ENCODE results near the gene MARCHF2. TPM values are rescaled to one million over a fixed set of nuclear protein-coding genes. Genes with fewer than 3 reads are reported as not detected.

The MARCHF2 gene
- total RNA-seq, 1 experiment from 2014 or later: 10.1 TPM

DNA sequence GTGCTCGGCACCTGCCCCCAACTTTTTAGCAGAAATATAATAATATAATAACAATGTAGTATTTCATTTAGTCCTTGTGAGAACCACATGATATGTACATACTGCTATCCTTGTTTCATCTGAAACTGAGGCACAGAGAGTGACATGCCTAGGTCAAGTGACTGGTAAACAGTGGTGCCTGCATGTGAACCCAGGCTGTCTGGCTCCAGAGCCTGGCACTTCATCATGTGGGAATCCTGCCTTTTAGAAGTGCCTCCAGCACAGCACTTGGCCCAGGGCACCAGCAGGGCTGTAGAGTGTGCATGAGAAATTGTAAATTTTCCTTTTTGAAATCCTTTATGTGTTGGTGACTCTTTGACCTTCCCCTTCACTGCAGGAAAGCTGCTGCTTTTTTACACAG lies 61.9 kb downstream of the MARCHF2 start:
- Histone ChIP-seq H3K79me2 (ENCODE audit: low read length) (peaks cover 79% of the 10 kb centered on the region), H3K4me2 (ENCODE audit: low read depth, low read length, poor library complexity, severe bottlenecking) (no peak overlapping the region)

DNA sequence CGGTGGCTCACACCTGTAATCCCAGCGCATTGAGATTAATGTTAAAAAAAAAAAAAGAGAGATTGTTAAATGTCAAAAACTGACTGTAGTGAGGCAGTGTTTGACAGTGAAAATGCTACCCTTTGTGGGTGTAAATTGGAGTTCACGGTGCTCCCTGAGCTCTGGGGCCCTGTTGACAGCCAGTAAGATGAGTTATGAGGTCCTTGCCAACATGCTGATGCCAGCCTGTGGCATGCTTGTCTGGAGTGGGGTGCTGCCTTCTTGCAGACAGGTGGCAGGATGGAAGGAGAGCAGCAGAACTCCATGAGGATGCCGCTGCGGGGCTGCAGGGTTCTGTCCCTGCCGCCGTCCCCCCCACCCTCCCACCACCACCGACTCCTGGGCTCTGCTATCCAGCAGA lies 63.4 kb downstream of the MARCHF2 start:
- Histone ChIP-seq H3K27ac (ENCODE audit: low read length) (no peak overlapping the region), H4K20me1 (ENCODE audit: insufficient read depth, low read depth, low read length) (peaks cover 37% of the 10 kb centered on the region), H3K36me3 (ENCODE audit: insufficient read depth, low read length) (peaks cover 44% of the 10 kb centered on the region), H3K9ac (ENCODE audit: low read length) (no peak overlapping the region), H3K4me2 (ENCODE audit: low read depth, low read length, poor library complexity, severe bottlenecking) (no peak overlapping the region), H3K27me3 (ENCODE audit: low read length) (no peaks in the 10 kb centered on the region), H3K79me2 (ENCODE audit: low read length) (peaks cover 83% of the 10 kb centered on the region), H3K4me3 (ENCODE audit: low read length) (no peak overlapping the region), H3K9me3 (ENCODE audit: low read length) (no peaks in the 10 kb centered on the region), H2AFZ (ENCODE audit: low read length) (no peak overlapping the region), H3K4me1 (ENCODE audit: low read length) (peaks cover 30% of the 10 kb centered on the region), H3K9me2 (replicated peaks; ENCODE audit: insufficient read depth, low read length) (no peaks in the 10 kb centered on the region)
- DNase-seq: no peak

More for the DNA sequence above, 61.9 kb downstream of the MARCHF2 start:
- Histone ChIP-seq H3K9ac (ENCODE audit: low read length) (no peak overlapping the region), H4K20me1 (ENCODE audit: insufficient read depth, low read depth, low read length) (peaks cover 28% of the 10 kb centered on the region), H3K9me3 (ENCODE audit: low read length) (no peaks in the 10 kb centered on the region), H3K27ac (ENCODE audit: low read length) (no peak overlapping the region), H3K9me2 (replicated peaks; ENCODE audit: insufficient read depth, low read length) (no peaks in the 10 kb centered on the region), H2AFZ (ENCODE audit: low read length) (no peak overlapping the region), H3K36me3 (ENCODE audit: insufficient read depth, low read length) (peaks cover 51% of the 10 kb centered on the region), H3K4me1 (ENCODE audit: low read length) (peaks cover 36% of the 10 kb centered on the region), H3K27me3 (ENCODE audit: low read length) (no peaks in the 10 kb centered on the region), H3K4me3 (ENCODE audit: low read length) (no peak overlapping the region)
- DNase-seq: no peak

DNA sequence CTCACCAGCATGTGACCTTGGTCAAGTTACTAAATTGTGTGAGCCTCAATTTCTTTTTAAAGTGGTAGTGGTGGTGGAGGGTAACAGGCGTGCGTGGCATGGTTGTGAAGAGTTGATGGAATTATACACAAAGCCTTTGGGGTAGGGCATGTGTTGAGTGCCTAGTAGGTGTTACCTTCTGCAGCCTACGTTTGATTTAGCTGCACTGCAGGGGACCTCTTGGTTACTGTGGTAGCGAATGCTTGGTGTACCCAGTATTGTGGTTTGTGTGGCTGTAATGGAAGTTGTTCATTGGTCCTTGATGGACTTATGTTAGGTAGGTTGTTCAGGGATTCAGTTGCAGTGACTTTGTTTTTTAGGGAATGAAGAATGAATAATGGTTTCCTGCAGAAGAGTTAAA lies 64.8 kb downstream of the MARCHF2 start:
- H3K27ac ChIP-seq (ENCODE audit: low read length): no peak overlapping the region
- H4K20me1 ChIP-seq (ENCODE audit: insufficient read depth, low read depth, low read length): peaks cover 48% of the 10 kb centered on the region

DNA sequence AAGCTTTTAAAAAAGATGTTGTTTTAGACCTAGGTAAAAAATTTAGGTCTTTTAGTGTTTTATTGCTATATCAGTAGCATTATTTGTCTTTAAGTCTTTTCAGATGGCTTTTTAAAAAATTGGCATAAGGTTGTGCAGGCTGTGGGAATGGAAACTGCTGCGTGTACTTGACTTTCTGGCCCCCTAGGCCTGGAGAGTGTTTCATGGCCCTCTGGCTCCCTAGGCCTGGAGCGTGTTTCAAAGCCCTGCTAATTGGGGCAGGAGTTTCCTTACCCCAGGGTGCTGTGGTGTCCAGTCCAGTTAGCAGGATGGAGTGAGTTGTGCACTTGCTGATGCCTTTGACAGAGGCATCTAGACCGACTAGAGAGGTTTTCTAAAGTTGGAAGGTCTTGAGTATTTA lies 65.5 kb downstream of the MARCHF2 start:
- H3K79me2 ChIP-seq (ENCODE audit: low read length): peaks cover 79% of the 10 kb centered on the region
- H3K9me3 ChIP-seq (ENCODE audit: low read length): no peaks in the 10 kb centered on the region
- H3K4me2 ChIP-seq (ENCODE audit: low read depth, low read length, poor library complexity, severe bottlenecking): no peak overlapping the region
- H2AFZ ChIP-seq (ENCODE audit: low read length): no peak overlapping the region
- H3K4me1 ChIP-seq (ENCODE audit: low read length): peaks cover 11% of the 10 kb centered on the region
- H4K20me1 ChIP-seq (ENCODE audit: insufficient read depth, low read depth, low read length): peaks cover 53% of the 10 kb centered on the region
- H3K36me3 ChIP-seq (ENCODE audit: insufficient read depth, low read length): peaks cover 52% of the 10 kb centered on the region; the same call in 1 of the 2 replicates
- H3K27ac ChIP-seq (ENCODE audit: low read length): no peak overlapping the region
- no peak overlapping the region for H3K4me3 ChIP-seq (ENCODE audit: low read length)
- H3K27me3 ChIP-seq (ENCODE audit: low read length): no peaks in the 10 kb centered on the region
- no peak for DNase-seq
- H3K9ac ChIP-seq (ENCODE audit: low read length): no peak overlapping the region
- H3K9me2 ChIP-seq (replicated peaks; ENCODE audit: insufficient read depth, low read length): no peaks in the 10 kb centered on the region

More for the DNA sequence above, 64.8 kb downstream of the MARCHF2 start:
- Histone ChIP-seq H2AFZ (ENCODE audit: low read length) (no peak overlapping the region), H3K4me1 (ENCODE audit: low read length) (peaks cover 18% of the 10 kb centered on the region), H3K79me2 (ENCODE audit: low read length) (peaks cover 79% of the 10 kb centered on the region), H3K9me3 (ENCODE audit: low read length) (no peaks in the 10 kb centered on the region), H3K9me2 (replicated peaks; ENCODE audit: insufficient read depth, low read length) (no peaks in the 10 kb centered on the region), H3K36me3 (ENCODE audit: insufficient read depth, low read length) (peaks cover 45% of the 10 kb centered on the region; the same call in 1 of the 2 replicates), H3K4me2 (ENCODE audit: low read depth, low read length, poor library complexity, severe bottlenecking) (no peak overlapping the region), H3K4me3 (ENCODE audit: low read length) (no peak overlapping the region), H3K9ac (ENCODE audit: low read length) (no peak overlapping the region), H3K27me3 (ENCODE audit: low read length) (no peaks in the 10 kb centered on the region)
- no peak for DNase-seq

DNA sequence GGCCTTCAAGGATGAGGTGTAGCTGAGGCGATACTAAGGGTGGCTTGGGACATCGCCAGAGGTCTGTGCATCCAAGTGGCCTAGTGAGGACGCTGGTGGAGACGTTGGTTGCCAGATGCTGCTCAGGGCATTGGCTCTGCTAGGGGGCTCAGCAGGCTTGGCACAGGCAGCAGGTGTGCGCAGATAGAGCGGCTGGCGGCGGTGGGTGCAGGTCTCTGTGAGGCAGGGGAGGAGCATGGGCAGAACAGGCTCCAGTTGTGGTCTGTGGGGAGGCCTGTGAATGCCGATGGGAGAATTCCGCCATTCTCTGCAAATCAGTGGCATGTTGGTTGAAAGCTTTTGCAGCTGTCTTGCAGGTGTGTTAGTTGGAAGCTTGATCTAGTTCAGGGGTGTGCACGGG lies 68.1 kb downstream of the MARCHF2 start:
- DNase-seq: no peak
- no peaks in the 10 kb centered on the region for H3K9me3 ChIP-seq (ENCODE audit: low read length)

DNA sequence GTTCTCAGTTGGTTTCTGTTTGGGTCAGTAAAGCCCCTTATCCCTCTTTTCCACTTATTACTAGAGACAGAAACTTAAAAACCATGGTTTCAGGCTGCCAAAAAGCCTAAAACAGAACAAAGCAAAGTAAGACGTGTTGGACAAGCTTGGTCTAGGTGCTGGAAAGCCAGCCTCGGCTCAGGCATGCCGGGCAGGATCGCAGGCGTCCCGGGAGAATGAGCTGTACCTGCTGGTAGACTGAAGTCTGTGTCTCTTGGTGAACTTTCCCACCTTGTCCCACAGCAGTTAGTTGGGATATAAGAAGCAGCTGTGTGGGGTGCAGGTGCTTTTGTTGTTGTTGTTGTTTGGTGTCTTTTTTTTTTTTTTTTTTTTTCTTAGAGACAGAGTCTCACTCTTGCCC lies 68.5 kb downstream of the MARCHF2 start:
- H3K9me2 ChIP-seq (replicated peaks; ENCODE audit: insufficient read depth, low read length): no peaks in the 10 kb centered on the region
- DNase-seq: no peak
- H3K79me2 ChIP-seq (ENCODE audit: low read length): peaks cover 53% of the 10 kb centered on the region
- no peak overlapping the region for H3K4me3 ChIP-seq (ENCODE audit: low read length)
- no peak overlapping the region for H3K27ac ChIP-seq (ENCODE audit: low read length)
- no peaks in the 10 kb centered on the region for H3K4me1 ChIP-seq (ENCODE audit: low read length)
- H2AFZ ChIP-seq (ENCODE audit: low read length): no peak overlapping the region
- H3K9me3 ChIP-seq (ENCODE audit: low read length): no peaks in the 10 kb centered on the region
- H3K36me3 ChIP-seq (ENCODE audit: insufficient read depth, low read length): peaks cover 33% of the 10 kb centered on the region; the same call in 1 of the 2 replicates
- H3K9ac ChIP-seq (ENCODE audit: low read length): no peak overlapping the region
- no peaks in the 10 kb centered on the region for H3K27me3 ChIP-seq (ENCODE audit: low read length)
- peaks cover 54% of the 10 kb centered on the region for H4K20me1 ChIP-seq (ENCODE audit: insufficient read depth, low read depth, low read length)
- no peak overlapping the region for H3K4me2 ChIP-seq (ENCODE audit: low read depth, low read length, poor library complexity, severe bottlenecking)

More for the DNA sequence above, 68.1 kb downstream of the MARCHF2 start:
- Histone ChIP-seq H3K27ac (ENCODE audit: low read length) (no peak overlapping the region), H3K4me2 (ENCODE audit: low read depth, low read length, poor library complexity, severe bottlenecking) (no peak overlapping the region), H4K20me1 (ENCODE audit: insufficient read depth, low read depth, low read length) (peaks cover 58% of the 10 kb centered on the region), H3K27me3 (ENCODE audit: low read length) (no peaks in the 10 kb centered on the region), H3K9me2 (replicated peaks; ENCODE audit: insufficient read depth, low read length) (no peaks in the 10 kb centered on the region), H3K4me1 (ENCODE audit: low read length) (no peaks in the 10 kb centered on the region), H2AFZ (ENCODE audit: low read length) (no peak overlapping the region), H3K79me2 (ENCODE audit: low read length) (peaks cover 57% of the 10 kb centered on the region), H3K4me3 (ENCODE audit: low read length) (no peak overlapping the region), H3K9ac (ENCODE audit: low read length) (no peak overlapping the region), H3K36me3 (ENCODE audit: insufficient read depth, low read length) (peaks cover 36% of the 10 kb centered on the region; the same call in 1 of the 2 replicates)

DNA sequence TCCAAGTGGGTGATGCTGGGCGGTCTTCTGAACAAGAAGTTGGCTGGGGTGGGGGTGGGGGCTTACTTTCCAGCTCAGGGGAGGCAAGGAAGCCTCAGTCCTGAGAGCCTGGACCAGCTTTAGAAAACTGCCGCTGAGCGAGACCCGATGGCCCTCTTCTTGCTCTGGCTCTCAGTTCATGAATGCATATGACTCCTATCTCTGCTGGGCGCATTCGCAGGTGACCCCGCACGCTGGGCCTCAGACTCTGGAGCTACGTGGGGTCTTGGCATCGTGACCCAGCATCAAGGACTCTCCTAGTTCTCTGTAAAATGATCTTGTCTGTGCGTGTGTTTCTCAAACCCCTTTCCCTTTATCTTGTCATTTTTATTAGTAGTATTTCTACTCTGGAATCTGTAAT lies 69.6 kb downstream of the MARCHF2 start:
- no peak overlapping the region for H3K4me3 ChIP-seq (ENCODE audit: low read length)
- peaks cover 31% of the 10 kb centered on the region; the same call in 1 of the 2 replicates for H3K36me3 ChIP-seq (ENCODE audit: insufficient read depth, low read length)
- H3K4me1 ChIP-seq (ENCODE audit: low read length): no peaks in the 10 kb centered on the region
- H3K79me2 ChIP-seq (ENCODE audit: low read length): peaks cover 43% of the 10 kb centered on the region
- H2AFZ ChIP-seq (ENCODE audit: low read length): no peak overlapping the region
- no peaks in the 10 kb centered on the region for H3K9me3 ChIP-seq (ENCODE audit: low read length)
- H3K9ac ChIP-seq (ENCODE audit: low read length): no peak overlapping the region
- no peak overlapping the region for H3K4me2 ChIP-seq (ENCODE audit: low read depth, low read length, poor library complexity, severe bottlenecking)
- DNase-seq: no peak
- no peak overlapping the region for H3K27ac ChIP-seq (ENCODE audit: low read length)
- H3K27me3 ChIP-seq (ENCODE audit: low read length): no peaks in the 10 kb centered on the region
- peaks cover 47% of the 10 kb centered on the region for H4K20me1 ChIP-seq (ENCODE audit: insufficient read depth, low read depth, low read length)
- no peaks in the 10 kb centered on the region for H3K9me2 ChIP-seq (replicated peaks; ENCODE audit: insufficient read depth, low read length)

DNA sequence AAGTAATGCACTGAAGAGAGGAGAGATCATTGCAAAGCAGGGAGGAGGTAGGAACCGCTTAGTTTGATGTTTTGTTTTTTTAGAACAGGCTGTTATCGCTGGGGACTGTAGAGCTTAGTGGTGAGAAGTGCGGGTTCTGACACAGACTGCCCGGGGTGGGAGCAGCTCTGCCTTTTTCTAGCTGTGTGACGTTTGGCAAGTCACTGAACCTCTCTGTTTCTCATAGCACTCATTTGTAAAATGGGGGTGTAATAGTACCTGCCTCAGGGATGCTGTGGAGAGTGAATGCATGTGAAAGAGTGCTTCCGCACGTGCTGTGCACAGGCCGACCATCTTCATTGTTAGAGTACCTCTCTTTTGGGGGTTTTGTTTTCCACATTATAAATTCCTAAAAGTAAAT lies 70.1 kb downstream of the MARCHF2 start:
- no peak overlapping the region for H3K4me3 ChIP-seq (ENCODE audit: low read length)
- no peak overlapping the region for H3K27ac ChIP-seq (ENCODE audit: low read length)
- no peaks in the 10 kb centered on the region for H3K27me3 ChIP-seq (ENCODE audit: low read length)
- H3K79me2 ChIP-seq (ENCODE audit: low read length): peaks cover 38% of the 10 kb centered on the region
- H3K4me1 ChIP-seq (ENCODE audit: low read length): no peaks in the 10 kb centered on the region
- peaks cover 27% of the 10 kb centered on the region; the same call in 1 of the 2 replicates for H3K36me3 ChIP-seq (ENCODE audit: insufficient read depth, low read length)
- H4K20me1 ChIP-seq (ENCODE audit: insufficient read depth, low read depth, low read length): peaks cover 43% of the 10 kb centered on the region
- no peak for DNase-seq
- no peak overlapping the region for H3K9ac ChIP-seq (ENCODE audit: low read length)
- H3K9me3 ChIP-seq (ENCODE audit: low read length): no peaks in the 10 kb centered on the region
- no peak overlapping the region for H2AFZ ChIP-seq (ENCODE audit: low read length)
- H3K4me2 ChIP-seq (ENCODE audit: low read depth, low read length, poor library complexity, severe bottlenecking): no peak overlapping the region
- no peaks in the 10 kb centered on the region for H3K9me2 ChIP-seq (replicated peaks; ENCODE audit: insufficient read depth, low read length)
